ENCODE results near the gene HES3.

The HES3 gene, protein sequence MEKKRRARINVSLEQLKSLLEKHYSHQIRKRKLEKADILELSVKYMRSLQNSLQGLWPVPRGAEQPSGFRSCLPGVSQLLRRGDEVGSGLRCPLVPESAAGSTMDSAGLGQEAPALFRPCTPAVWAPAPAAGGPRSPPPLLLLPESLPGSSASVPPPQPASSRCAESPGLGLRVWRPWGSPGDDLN

DNA sequence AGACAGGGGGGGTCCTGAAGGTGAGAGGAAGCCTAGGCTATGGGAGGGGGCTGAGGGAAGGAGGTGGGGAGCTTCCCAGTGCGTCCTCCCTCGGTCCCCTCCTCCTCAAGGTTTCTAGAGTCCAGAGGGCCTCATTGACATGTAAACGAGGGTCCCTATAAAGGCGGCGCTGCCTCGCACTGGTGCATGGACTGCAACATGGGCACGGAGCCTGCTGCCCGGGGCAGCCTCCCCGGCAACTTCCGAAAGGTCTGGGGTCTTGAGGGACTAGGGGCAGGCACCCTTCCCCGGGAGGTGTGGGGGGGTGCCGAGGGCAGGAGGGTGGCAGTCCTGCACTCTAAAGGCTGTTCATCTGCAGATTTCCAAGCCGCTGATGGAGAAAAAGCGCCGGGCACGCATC is at the start of gene HES3:
HES3 (plus strand) TSS at position 187 of the 400 bp plus-strand sequence; CDS start at position 374, 187 bp downstream.
- no peak for DNase-seq

DNA sequence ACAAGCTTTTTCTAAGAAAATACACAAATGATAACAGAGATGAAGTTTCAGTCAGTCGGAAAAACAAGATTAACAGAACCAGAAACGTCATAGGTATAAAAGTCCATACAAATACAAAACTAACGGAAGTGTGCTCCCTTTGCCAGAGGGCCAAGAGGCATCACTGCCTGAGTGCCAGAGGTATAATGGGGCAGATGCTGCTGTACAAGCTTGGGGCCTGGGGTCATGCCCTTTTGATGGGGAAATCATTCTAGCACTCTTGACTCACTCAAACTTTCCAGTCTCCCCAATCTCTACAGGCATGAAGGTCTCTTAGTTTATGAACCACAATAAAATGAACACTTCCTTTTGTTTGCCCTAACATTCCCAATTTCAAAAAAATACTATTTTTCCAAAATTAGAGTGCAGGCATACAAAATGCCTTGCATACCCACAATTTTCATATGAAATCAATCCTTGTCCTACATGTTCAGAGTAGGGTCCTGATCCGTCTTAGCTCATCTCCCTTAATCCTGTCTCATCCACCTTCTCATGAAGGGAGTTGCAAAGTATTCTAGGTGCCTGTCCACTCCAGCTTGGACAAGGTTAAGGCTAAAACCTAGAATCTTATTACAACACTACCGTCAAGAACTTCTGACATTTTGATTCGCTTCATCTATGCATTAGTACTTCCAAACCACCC is 46.1 kb upstream of the HES3 start:
- no peak for DNase-seq

DNA sequence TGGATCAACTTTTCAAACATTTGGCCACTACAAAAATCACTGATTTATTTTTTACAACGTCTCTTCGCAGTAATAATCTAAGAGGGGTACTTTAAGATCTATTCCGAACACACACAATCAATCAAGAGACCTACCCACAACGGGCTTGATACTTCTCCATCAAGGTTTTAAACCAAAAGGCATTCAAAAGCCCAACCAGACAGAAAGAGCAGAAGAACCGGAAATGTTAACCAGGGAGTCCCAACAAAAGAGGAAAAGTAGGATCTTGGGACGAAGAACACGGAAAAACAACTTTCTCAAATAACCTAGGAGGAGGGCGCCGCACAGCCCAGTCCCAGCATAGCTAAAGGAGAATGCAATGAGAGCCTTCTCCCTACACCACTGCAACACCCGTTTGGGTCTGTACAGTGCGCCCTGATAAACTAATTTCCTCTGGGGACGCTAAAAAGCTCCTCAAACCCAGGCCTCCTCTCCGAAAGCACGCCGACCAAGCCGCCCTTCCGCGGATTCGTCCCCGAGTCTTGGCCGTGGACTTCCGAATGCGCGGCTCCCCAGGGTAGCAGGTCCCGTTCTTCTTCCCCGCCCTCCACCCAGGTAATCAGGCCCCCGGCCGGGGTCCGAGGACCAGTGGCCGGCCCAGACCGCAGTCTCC is 45.2 kb upstream of the HES3 start:
- no peak for DNase-seq

DNA sequence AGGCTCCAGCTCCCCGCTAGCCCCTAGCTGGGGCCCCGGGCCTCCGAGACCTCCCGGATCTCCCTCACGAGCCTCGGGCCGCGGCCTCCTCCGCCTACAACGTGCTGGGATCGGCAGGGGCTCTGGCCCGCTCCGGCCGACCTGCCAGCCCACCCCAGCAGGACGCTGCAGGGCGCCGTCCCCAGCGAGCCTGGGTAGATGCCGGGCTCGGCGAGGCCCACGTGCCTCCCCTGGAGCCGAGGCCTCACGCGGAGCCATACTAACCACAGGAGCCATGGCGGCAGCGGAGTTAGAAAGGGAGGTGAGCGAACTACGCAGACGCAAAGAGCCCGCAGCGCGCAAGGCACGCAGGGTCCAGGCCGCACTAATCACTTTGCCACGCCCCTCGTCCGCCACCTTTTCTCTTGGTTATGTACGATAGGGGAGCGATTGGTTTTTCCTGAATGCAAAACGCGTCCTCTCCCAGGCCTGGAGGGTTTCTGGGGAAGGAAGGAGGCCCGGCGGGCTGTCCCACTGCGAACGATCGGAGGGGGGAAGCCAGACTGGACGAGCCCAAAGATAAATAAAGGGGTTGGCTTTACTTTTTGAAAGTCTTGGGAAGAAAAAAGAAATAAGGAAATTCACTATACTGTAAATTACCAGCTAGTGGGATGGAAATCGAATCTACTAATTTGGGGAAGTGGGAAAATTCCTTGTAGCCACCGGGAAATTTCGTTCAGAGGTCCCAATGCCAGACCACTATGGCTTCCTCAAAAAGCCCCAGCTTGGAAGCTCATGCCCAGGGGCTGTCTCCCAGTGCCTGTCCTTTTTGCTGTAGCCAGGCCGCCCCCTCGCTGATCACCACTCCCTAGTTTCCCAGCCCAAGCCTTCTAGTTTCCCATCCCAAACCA is 44.4 kb upstream of the HES3 start, which contains the start of gene RPL22:
RPL22 (minus strand) TSS at position 298 of the 890 bp plus-strand sequence; CDS start at position 276, 22 bp downstream.
- DNase-seq: peak; percentile 94

DNA sequence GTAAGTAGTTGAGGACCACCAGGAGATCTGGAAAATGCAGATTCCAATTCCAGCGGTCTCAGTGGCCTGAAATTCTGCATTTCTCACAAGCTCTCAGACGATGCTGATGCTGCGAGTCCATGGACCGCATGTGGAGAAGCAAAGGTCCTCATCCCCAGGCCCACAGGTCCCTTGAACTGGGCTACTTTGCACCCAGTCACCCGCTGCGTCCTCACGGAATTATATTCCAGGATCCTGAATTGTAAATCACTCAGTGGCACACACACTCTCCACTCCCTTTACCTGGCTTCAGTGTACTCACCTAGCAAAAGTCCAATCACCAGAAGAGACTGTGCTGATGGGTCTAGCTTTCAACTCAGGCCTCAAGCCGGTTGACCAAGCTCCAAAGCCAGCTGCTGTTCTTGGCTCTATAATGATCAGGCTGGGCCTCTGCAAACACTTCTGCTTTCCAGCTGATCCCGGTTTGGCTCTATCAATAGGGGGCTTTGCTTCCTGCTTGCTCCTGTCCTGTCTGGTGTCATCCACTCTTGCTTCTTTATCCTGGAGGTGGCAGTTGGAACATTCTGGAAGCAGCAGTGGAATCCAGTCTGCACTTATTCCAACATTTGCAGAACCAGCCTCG is 43.7 kb upstream of the HES3 start:
- no peak for DNase-seq

DNA sequence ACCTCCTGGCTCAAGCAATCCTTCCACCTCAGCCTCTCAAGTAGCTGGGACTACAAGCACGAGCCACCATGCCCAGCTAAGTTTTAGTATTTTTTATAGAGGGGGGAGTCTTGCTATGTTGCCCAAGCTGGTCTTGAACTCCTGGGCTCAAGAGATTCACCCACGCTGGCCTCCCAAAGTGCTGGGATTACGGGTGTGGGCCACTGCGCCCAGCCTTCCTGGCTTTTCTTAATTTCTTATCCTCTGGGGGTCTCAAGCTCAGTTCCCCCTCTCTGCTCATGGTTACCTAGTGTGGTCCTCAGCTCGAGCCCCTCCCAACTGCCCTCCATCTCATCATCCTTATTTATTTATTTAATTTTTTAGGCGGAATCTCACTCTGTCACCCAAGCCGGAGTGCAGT is 41.7 kb upstream of the HES3 start:
- DNase-seq: no peak

DNA sequence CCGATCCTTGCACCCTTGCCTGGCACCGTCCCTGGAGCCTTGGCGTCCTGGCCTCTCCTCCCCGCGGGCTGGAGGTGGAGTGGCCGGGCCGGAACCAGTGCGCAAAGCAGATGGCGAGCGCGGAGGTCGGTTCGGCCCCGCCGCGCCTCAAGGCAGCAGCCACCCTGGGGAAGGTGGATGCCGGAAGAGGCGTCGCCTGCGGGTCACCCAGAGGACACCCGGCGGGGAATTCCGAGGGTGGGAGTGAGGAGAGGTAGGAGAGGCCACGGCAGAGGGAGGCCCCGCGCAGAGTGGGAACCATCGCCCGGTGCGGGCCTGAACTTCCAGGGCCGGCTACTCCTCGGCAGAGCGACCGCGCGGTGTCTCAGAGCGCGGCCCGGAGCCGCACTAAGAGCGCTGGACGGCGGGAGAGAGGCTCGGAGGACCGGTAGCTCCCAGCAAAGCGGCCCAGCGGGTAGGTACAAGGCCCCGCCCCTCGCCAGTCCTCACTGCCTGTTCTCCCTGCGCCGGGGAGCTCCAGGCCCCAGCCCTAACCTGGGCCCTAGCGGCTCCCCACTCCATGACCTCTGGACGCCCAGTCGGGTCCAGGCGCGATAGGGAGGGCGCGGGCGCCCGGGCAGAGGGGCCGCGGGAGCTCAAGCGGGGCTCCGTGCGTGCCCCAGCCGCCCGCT is 38.0 kb upstream of the HES3 start, which contains the start of gene RNF207:
RNF207 (plus strand) TSS at position 271 of the 671 bp plus-strand sequence. CDS start 417 bp downstream, outside the sequence.
- DNase-seq: peak; percentile 55

DNA sequence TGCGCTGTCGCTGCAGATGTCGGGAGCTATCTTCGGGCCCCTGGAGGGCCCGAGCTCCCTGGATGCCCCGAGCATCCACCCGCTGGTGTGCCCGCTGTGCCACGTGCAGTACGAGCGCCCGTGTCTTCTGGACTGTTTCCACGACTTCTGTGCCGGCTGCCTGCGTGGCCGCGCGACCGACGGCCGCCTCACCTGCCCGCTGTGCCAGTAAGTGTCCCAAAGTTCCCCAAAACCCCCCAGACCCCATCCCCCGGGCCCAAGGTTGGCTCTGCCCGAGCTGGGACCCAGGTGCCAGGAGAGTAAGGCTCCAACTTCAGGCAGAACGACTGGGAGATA is 37.5 kb upstream of the HES3 start:
- DNase-seq: no peak

DNA sequence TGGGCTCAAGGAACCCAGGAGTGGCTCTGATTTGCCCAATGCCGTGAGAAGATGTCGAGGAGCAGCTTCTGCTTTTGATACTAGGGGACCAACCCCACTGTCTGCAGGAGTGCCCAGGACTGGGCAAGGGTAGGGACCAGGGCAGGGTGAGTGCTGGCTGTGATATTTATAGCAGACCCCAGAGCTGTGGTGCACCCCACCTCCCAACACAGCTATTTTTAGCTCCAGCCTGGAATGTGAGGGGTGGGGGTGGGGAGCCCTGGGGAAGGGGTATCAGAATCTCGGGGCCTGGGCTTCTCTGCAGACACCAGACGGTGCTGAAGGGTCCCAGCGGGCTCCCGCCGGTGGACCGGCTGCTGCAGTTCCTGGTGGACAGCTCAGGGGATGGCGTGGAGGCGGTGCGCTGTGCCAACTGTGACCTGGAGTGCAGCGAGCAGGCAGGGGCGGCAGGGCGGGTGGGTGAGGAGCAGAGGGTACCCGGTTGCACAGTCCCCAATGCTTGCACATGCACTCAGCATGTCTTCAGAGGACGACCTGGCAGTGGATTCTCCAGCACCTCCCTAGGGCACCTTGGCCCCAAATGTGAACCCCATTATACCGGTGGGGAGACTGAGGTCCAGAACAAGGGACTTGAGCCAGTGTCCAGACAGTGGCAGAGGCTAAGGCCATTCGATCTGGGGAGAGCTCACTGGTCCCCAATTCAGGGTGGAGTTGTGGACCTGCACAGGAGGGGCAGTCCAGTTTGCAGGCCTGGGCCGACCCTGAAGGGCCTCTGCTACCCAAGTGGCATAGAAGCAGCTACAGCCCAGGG is 36.7 kb upstream of the HES3 start:
- no peak for DNase-seq

DNA sequence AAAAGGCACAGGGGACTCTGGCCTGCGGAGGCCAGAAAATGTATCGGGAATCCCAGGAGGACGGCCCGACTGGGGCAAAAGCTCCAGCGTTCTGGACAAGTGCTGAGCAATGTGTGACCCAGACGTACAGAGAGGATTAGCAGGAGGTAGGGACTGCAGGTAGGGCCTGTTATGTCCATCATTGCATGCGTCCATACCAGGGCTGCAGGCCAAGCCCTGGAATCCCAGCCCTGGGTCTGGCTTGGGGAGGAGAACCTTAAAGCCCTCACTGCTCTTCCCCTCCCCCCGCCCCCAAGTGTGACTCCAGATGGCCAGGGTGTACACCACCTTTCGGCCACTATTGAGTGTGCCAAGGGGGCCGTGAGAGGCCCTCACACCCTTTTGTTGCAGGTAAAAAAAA is 36.1 kb upstream of the HES3 start:
- DNase-seq: no peak

DNA sequence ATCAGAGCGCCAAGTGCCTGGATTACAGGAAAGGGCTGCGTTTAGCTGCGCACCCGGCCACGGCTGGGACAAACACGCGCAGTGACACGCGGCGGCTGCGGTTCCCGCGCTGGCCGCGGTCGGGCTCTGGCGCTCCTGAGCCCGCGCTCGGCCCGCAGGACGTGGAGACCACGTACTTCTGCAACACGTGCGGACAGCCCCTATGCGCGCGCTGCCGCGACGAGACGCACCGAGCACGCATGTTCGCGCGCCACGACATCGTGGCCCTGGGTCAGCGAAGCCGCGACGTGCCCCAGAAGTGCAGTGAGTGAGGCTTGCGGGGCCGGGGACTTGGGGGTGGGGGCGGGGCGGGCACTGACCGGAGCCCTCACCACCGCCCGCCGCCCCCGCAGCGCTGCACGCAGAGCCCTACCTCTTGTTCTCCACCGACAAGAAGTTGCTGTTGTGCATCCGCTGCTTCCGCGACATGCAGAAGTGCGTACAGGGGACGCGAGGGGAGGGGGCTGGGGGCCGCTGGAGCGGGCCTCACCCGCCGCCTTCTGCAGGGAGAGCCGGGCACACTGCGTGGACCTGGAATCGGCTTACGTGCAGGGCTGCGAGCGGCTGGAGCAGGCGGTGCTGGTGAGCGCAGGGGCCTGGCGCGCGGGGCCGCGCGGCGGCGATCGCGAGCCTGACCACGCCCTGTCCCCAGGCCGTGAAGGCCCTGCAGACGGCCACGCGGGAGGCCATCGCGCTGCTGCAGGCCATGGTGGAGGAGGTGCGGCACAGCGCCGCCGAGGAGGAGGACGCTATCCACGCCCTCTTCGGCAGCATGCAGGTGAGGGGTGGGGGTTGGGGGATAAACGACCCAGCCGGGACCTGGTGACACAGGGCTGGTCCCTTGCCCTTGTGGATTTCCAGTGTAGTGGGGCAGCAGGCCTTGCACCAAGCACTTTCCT is 35.0 kb upstream of the HES3 start:
- DNase-seq: peak; percentile 35

DNA sequence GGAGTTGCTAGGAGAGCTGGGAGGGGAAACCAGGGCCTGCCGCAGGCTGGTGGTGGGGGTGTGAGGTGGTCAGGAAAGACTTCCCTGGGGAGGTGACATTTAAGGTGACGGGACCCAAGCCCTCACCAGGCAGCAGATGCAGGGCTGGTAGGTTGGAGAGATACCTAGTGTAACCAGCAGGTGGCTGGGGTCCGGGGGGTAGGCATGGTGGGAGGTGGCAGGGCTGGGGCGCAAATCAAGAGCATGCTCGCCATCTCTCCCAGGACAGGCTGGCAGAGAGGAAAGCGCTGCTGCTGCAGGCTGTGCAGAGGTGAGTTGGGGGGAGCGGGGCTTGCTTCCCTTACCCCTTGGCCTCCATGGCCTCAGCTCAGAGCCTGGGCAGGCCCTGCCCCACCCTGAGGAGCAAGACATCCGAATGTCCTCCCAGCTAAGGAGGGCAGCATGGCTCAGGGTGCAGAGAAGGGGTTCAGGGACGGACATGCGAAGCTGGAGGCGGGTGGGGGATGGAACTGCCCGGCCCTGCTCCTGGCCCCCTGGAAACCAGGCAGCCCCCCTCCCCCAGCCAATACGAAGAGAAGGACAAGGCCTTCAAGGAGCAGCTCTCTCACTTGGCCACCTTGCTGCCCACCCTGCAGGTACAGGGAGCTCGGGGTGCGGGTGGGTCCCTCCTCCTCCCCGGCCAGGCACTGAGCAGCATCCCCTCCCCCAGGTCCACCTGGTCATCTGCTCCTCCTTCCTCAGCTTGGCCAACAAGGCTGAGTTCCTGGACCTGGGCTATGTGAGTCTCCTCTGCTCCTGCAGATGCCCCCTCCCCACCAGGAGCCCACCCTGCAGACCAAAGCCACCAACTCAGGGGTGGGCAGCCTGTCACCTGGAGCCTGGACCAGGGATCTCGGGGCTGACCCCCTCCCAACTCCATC is 34.1 kb upstream of the HES3 start:
- DNase-seq: peak; percentile 25

DNA sequence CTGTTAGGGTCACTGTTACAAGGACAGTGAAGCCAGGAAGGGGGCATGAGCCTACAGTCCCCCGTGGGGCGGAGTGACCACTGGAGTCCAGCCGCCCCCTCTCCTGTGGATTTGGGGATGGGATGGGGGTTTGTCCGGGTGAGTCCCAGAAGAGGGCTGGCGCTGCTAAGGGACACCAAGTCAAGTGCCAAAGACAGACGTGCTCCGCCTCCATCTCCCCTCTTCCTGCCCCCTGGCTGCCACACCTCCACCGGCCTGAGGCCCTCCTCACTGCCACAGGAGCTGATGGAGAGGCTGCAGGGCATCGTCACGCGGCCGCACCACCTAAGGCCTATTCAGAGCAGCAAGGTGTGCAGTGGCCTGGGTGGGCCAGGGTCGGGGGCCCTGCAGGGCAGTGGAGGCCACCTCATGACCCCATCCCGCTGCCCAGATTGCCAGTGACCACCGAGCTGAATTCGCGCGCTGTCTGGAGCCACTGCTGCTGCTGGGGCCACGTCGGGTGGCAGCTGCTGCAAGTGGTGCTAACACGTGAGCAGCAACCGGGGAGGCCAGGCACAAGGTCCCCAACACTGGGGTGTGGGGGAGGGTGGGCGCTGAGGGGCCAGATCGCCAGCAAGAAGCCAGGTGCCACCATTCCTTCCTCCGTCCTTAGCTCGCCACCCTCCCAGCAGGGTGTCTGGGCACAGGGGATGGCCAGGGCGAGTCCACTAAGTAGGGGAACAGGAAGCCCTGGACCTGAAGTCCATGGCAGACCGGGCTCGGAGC is 33.2 kb upstream of the HES3 start:
- no peak for DNase-seq

DNA sequence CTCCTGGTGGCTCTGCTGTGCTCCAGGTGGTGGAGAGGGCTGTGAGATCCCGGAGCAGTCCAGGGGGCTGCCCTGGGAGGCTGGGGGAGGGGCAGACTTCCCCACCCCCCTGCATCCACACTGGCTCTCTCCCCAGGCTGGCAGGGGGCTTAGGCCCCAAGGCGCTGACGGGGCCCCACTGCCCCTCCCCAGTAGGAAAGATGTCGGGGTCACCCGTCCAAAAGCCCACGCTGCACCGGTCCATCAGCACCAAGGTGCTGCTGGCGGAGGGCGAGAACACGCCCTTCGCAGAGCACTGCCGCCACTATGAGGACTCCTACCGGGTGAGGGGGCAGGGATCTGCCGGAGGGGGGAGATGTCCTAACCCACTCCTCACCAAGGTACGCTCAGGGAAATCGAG is 32.2 kb upstream of the HES3 start:
- no peak for DNase-seq

DNA sequence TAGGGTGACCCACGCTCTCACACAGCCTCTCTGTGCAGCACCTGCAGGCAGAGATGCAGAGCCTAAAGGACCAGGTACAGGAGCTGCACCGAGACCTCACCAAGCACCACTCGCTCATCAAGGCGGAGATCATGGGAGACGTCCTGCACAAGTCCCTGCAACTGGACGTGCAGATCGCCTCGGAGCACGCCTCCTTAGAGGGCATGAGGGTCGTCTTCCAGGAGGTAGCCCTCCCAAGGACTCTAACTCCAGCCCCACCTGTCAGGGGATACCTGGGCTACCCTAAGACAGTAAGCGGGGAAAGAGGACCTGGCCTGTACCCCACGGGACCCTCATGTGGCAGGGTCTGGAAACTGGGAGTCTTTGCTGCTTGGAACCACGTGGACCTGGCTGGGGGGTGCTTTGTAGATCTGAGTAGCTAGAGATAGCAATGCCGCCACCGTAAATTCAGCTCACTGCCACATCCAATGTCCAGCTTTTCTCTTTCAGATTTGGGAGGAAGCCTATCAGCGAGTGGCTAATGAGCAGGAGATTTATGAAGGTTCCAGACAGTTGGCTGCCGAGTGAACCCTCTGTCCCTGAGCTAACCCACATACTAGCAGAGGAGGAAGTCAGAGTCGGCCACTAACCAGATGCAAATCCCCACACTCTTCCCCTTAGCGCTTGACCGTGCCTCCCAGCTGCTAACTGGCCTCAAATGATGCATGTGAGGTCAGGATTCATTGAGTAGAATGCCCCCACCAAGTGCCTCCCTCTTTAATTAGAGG is 31.6 kb upstream of the HES3 start:
- no peak for DNase-seq

DNA sequence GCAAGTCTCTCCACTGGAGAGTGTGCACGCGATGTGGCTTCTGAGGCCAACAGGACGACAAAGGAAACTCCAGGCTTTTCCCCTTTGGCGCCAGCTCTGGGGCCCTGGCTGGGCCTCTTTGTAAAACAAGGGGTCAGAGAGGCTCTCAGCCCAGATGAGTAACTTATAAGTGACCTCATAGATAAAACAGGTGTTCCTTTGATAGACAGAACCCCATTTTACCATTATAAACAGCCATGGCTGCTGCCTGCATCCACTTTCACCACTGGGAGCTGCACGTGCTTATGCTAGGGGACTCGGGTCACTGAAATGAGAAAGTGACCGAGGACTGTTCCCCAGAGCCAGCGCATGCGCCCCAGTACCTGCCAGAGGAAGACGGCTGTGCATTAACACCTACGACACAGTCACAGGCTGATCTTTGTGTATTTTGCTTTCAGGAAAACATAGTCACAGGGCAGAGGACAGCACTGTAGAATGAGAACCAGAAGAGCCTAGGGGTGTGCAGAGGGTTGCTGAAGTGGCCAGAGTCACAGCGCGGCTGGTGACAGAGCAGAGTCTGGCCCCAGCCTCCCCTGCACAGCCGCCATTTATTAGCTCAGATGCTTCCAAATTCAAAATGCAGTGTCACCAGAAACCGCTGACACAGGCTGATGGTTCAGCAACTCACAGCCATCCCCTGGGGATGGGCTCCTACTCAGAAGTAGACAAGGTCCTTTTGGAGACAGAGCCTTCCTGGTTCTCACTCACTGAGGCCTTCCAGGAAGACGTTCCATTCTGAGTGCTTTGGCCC is 25.4 kb upstream of the HES3 start:
- DNase-seq: no peak
